Uterus (tissue), 4 donors: Measurements from ENCODE around the gene RABGGTA. TPM values are rescaled to one million over a fixed set of nuclear protein-coding genes. Genes with fewer than 3 reads are reported as not detected.

Experiments
- DNase-seq, 2 donors: peaks; one replicate each; pipeline ENCODE4 v3.0.0-alpha.2; 2019 to 2020
- H3K27ac ChIP-seq, 2 donors: fragments of 200-600 bp; sonication (generic); 1 replicate in 1 of 2; 2 replicates in 1 of 2; pipeline ENCODE4 v1.5.1; 2016 to 2018
- H3K27me3 ChIP-seq, 2 donors: fragments of 200-600 bp; sonication (generic); one replicate each; pipeline ENCODE4 v1.5.1; 2018 to 2019; ENCODE audit warnings: control low read depth in 1 of 2
- H3K36me3 ChIP-seq, 2 donors: fragments of 200-600 bp; sonication (generic); one replicate each; pipeline ENCODE4 v1.5.1; 2019; ENCODE audit warnings: control low read depth in 1 of 2
- H3K4me1 ChIP-seq, 2 donors: fragments of 200-600 bp; sonication (generic); one replicate each; pipeline ENCODE4 v1.5.1; 2018 to 2019; ENCODE audit warnings: control low read depth in 1 of 2
- H3K4me3 ChIP-seq, 2 donors: fragments of 200-600 bp; sonication (generic); 1 replicate in 1 of 2; 2 replicates in 1 of 2; pipeline ENCODE4 v1.5.1; 2018 to 2019; ENCODE audit warnings: mild to moderate bottlenecking in 1 of 2
- H3K9me3 ChIP-seq, 2 donors: fragments of 200-600 bp; sonication (generic); one replicate each; pipeline ENCODE4 v1.5.1; 2019; ENCODE audit warnings: control low read depth in 1 of 2
- POLR2A ChIP-seq, 2 donors: fragments of 450-650 bp; IDR thresholded peaks; one replicate each; pipeline ENCODE4 v1.6.1; 2016; ENCODE audit warnings: antibody characterized with exemption in 2 of 2, mild to moderate bottlenecking in 1 of 2, moderate library complexity in 1 of 2
- intact Hi-C: fragments of 100-400 bp; cut with DNase I; formaldehyde crosslinking; loops from one replicate; pipeline ENCODE4 v1.15.1; 2023; ENCODE audit warnings: low total_unique reads
- total RNA-seq, 4 donors: library from RNA; depleted of rRNA in 3 of 4; stranded (reverse); fragments of >200 nt in 3 of 4; gene quantifications; one replicate each; pipeline versions ENCODE4 v1.1.0 to v1.2.4, GENCODE V29; 2014 to 2023
- TF ChIP-seq, protein P1 (sequence below), 4 experiments: fragments of 200-600 bp in 2 of 4; fragments of 450-650 bp in 2 of 4; sonication (generic) in 2 of 4; IDR thresholded peaks; one replicate each; pipeline ENCODE4 v1.5.1; 2016 to 2019; ENCODE audit warnings: antibody characterized with exemption in 4 of 4, mild to moderate bottlenecking in 2 of 4, moderate library complexity in 1 of 4
- donor health status: DM: yes; HTN: yes; CAD: no.

The RABGGTA gene
- total RNA-seq, 4 donors from 2014 or later = 9.2 to 67.9 (median 23.2) TPM

DNA sequence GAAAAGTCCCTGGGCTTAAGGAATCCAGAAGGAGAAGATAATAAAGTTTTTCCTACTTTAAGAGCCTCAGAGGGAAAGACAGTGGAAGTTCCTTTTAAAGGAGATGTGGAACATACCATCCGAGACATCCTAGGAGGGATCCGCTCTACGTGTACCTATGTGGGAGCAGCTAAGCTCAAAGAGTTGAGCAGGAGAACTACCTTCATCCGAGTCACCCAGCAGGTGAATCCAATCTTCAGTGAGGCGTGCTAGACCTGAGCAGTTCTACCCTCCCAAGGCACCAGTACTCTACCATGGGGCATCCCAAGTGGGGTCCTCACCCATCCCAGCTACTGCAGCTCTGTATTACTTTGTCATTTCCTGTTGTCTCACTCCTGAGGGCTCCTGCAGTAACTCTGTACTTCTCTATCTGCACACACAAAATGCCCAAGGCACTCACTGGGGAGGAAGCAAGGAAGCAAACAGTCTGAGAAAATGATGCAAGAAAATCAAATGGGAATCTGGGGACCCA lies 32.8 kb downstream of the RABGGTA start:
- no peak for DNase-seq
- Histone ChIP-seq H3K36me3 (no peaks in the 10 kb centered on the region), H3K27ac (no peak overlapping the region), H3K9me3 (no peaks in the 10 kb centered on the region), H3K4me1 (peaks cover 0 to 23% of the 10 kb centered on the region in 2 donors), H3K4me3 (no peak overlapping the region), H3K27me3 (no peaks in the 10 kb centered on the region)
- TF ChIP-seq POLR2A (IDR thresholded peaks at IDR 0.05) = no peak
- TF ChIP-seq, protein P1, sequence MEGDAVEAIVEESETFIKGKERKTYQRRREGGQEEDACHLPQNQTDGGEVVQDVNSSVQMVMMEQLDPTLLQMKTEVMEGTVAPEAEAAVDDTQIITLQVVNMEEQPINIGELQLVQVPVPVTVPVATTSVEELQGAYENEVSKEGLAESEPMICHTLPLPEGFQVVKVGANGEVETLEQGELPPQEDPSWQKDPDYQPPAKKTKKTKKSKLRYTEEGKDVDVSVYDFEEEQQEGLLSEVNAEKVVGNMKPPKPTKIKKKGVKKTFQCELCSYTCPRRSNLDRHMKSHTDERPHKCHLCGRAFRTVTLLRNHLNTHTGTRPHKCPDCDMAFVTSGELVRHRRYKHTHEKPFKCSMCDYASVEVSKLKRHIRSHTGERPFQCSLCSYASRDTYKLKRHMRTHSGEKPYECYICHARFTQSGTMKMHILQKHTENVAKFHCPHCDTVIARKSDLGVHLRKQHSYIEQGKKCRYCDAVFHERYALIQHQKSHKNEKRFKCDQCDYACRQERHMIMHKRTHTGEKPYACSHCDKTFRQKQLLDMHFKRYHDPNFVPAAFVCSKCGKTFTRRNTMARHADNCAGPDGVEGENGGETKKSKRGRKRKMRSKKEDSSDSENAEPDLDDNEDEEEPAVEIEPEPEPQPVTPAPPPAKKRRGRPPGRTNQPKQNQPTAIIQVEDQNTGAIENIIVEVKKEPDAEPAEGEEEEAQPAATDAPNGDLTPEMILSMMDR (IDR thresholded peaks at IDR 0.05) = no peak
- intact Hi-C loops = loop anchor here (10.0 kb wide), 1 partner anchor 196 kb away; no protein-coding TSS in a partner anchor

- intact Hi-C loops = loop anchor here (10.0 kb wide), 1 partner anchor 197 kb away; no protein-coding TSS in a partner anchor
- Histone ChIP-seq H3K27me3 (no peaks in the 10 kb centered on the region), H3K27ac (no peak overlapping the region), H3K9me3 (no peaks in the 10 kb centered on the region), H3K4me1 (peaks cover 0 to 28% of the 10 kb centered on the region in 2 donors), H3K4me3 (no peak overlapping the region), H3K36me3 (no peaks in the 10 kb centered on the region)
- no peak for DNase-seq
- TF ChIP-seq POLR2A (IDR thresholded peaks at IDR 0.05) = no peak
- TF ChIP-seq, protein P1 (IDR thresholded peaks at IDR 0.05) = no peak
Observed at GRCh38 chr14:24238123-24238522, 33.3 kb downstream of the RABGGTA start.

GRCh38 chr14:24237463-24237955 lies 33.9 kb downstream of the RABGGTA start:
- DNase-seq = no peak
- no peak overlapping the region for H3K4me3 ChIP-seq
- no peaks in the 10 kb centered on the region for H3K9me3 ChIP-seq
- intact Hi-C loops = loop anchor here (10.0 kb wide), 1 partner anchor 197 kb away; no protein-coding TSS in a partner anchor
- H3K27ac ChIP-seq = no peak overlapping the region
- no peaks in the 10 kb centered on the region for H3K27me3 ChIP-seq
- no peaks in the 10 kb centered on the region for H3K36me3 ChIP-seq
- H3K4me1 ChIP-seq = peaks cover 0 to 28% of the 10 kb centered on the region in 2 donors
- TF ChIP-seq POLR2A (IDR thresholded peaks at IDR 0.05) = no peak
- TF ChIP-seq, protein P1 (IDR thresholded peaks at IDR 0.05) = no peak

DNA sequence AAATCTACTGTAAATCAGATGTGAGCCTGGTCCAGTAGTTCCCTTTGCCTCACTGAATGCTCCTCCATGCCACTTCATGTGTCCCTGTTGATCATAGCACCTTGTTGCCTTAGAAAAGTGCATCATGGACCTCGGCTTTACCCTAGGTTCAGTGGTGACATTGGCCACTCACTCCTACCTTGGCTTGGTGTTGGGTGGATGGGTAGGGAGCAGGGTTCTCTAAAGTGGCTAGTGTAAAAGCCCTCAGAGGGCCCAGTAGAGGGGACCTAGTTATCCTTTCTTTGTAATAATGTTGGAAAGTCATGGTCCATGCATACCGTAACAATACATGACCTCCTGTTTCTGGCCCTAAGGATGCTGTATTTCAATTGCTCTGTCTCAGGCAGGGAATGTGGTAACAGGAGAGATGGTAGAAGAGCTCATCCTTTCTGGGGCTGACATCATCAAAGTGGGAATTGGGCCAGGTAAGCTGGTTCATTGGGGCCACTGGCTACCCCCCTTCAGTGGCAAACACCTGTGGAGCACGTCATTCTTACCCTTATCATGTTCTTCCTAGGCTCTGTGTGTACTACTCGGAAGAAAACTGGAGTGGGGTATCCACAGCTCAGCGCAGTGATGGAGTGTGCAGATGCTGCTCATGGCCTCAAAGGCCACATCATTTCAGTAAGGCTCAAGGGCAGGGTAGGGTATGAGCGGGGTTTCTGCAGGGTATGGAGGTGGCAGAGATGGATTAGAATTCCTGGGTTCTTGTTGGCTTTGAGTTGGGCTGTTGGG lies 34.5 kb downstream of the RABGGTA start:
- H3K4me1 ChIP-seq = peaks cover 0 to 28% of the 10 kb centered on the region in 2 donors
- H3K27me3 ChIP-seq = no peaks in the 10 kb centered on the region
- H3K27ac ChIP-seq = no peak overlapping the region
- TF ChIP-seq, protein P1 (IDR thresholded peaks at IDR 0.05) = no peak
- TF ChIP-seq POLR2A (IDR thresholded peaks at IDR 0.05) = no peak
- no peaks in the 10 kb centered on the region for H3K36me3 ChIP-seq
- H3K9me3 ChIP-seq = no peaks in the 10 kb centered on the region
- DNase-seq = no peak
- H3K4me3 ChIP-seq = no peak overlapping the region
- intact Hi-C loops = loop anchor here (10.0 kb wide), 1 partner anchor 198 kb away; no protein-coding TSS in a partner anchor
